NCI-H1436 treated with DMSO at 0.1 percent for 48 hours (cell line): Measurements from ENCODE around the gene CACNA1D.

Source experiments
- DNase-seq: peaks from one replicate; lab custom pipeline; 2025; lab: John Stamatoyannopoulos, UW

CACNA1D gene

GRCh38 chr3:53845103-53845880, 350.9 kb downstream of the CACNA1D start:
- DNase-seq, result no peak

DNA sequence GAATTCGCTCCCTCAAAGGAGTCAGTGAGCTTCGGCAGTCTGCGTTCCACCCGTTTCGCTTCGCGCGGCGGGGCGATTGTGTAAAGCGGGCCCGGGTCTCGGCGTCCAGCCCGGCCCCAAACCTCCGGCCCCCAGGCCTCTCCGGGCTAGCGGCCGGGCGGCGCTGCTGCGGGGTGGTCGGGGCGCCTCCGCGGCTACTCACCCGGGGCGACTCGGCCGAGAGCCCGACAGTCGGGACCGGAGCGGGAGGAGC, 351.4 kb downstream of the CACNA1D start:
- DNase-seq, result no peak

DNA sequence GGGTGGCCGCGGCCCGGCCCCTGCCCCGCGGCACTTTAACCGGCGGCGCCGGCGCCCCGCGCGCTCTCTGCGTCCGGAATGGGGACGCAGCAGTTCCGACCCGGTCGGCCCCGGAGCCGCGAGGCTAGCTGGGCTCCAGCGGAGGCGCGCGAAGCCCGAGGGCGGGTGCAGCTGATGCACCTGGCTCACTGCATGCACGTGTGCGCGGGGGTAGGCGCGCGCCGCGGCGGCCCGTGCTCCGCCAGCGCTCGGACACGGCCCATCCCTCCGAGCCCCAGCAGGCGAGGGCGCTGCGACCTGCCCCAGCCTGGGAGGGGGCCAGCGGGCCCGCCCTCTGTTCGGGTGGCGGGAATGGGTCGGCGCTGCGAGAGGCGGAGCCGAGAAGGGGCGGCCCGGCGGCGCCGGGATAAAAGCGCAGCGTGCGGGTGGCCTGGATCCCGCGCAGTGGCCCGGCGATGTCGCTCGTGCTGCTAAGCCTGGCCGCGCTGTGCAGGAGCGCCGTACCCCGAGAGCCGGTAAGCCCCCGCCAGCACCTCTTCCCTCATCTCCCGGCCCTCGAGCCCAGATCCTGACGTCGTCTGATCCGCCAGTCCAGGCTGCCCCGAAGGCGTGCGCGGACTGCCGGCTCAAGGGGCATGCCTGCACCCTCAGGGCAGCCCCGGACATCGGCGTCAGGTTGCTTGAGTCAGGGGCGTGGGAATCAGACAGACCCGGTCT, 351.9 kb downstream of the CACNA1D start, which contains the start of the genes CHDH and IL17RB:
CHDH (minus strand) TSS at position 286 of the 717 bp plus-strand sequence. CDS start 22,411 bp downstream, outside the sequence.
IL17RB (plus strand) TSS at position 435 of the 717 bp plus-strand sequence; CDS start at position 456, 21 bp downstream.
- no peak for DNase-seq

DNA sequence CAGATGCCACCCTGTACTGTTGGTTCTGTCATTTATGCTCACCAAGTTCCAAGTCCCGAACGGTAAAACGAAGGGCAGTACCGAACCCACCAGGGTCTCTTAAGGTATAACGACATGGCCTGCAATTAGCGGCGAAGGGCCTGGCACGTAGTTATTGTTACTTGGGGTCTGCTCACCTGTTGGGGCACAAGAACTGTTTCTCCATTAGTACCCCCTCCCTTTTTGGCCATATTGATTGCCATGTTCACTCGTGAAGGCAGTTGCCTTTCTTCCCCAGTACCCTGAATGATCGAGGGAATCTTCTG, 352.4 kb downstream of the CACNA1D start:
- DNase-seq, result no peak

GRCh38 chr3:53849916-53850315, 355.5 kb downstream of the CACNA1D start:
- DNase-seq, result no peak

DNA sequence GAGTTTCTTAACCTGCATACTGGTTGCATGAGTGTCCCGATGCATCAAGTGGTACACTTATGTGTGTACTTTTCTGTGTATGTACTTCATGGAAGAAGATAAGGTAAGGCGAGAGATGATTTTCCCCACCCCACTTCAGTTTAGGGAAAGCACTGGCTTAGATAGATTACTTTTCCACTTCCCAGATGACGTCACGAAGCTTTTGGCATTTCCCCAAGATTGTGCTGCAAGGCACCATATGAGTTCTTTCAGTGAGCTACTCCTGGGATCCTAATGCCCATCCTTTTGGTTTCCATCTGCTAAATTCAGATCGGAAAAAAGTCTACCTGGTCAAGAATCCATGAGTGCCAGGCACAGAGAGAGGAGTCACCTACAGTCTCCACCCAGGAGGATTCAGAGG, 356.5 kb downstream of the CACNA1D start:
- no peak for DNase-seq

DNA sequence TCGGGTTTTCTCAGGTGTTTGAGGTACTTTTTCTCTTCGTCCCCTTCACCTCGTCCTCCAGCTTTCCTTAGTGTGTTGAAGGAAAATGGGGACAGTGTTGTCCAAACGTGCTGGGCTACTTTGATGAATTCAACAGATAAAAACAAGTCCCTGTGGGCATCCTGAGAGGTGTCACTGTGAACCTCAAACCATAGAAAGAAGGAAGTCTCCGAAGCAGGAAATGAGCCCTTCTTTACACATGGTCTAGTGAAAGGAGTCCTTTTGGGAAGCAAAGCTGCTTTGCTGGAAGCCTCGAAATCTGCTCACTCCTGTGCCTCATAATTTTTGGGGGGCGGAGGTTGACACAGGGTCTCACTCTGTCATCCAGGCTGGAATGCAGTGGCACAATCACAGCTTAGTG, 362.6 kb downstream of the CACNA1D start:
- no peak for DNase-seq

- DNase-seq, result no peak
These were observed 363.8 kb downstream of the CACNA1D start for GRCh38 chr3:53858096-53858741.

- no peak for DNase-seq
These were observed 364.8 kb downstream of the CACNA1D start for GRCh38 chr3:53859178-53859577.

DNA sequence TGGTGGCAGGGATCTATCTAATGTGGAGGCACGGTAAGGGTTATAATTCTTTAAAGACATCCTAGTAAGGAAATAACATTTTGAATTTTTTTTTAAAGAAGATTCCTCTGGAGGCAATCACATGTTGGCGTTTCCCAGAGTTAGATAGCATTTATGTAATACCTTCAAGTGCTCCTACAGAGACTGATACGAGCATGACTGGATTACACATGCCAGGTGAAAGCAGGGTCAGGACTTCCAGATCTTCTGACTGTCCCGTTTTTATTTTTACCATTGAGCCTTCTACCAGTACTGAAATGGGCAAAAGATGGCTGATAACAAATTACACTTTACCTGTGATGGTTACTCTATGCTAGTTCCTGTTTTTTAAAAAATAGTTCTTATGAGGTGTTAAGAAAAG, 365.8 kb downstream of the CACNA1D start:
- no peak for DNase-seq

DNA sequence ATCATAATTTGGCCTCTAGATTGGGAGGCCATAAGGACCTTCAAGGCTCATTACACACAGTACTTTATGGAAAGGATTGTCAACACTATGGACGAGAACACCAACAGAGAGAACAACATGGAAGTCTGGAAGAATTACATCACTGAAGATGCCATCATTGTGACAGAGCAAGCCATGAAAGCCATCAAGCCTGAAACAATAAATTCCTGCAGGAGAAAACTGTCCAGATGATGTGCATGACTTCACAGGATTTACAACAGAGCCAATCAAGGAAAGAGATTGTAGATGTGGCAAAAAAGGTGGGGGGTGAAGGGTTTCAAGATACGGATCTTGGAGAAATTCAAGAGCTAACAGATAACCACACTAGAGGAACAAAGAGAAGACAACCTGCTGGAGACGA, 367.8 kb downstream of the CACNA1D start:
- DNase-seq, result no peak

DNA sequence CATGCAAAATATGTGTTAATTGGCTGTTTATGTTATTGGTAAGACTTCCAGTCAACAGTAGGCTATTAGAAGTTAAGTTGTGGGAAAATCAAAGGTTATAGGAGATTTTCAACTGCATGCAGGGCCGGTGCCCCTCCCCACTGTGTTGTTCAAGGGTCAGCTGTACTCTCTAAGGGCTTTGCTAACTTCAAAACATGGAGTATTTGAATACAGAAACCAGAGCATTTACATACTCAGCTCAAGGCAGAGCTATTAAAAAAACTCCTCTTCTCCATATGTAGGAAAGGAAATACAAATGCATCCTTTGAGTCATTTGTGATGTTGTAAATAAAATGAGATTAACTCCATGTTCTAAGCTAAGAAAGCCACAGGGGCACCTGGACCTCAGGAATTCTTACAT, 368.7 kb downstream of the CACNA1D start:
- no peak for DNase-seq
